Breast epithelium (tissue), 4 donors: Measurements from ENCODE around the gene SMURF1. TPM values are rescaled to one million over a fixed set of nuclear protein-coding genes. Genes with fewer than 3 reads are reported as not detected.

Source experiments
- DNase-seq, 2 donors: peaks; one replicate each; pipeline ENCODE4 v3.0.0-alpha.2; 2019; ENCODE audit warnings: low spot score in 2 of 2
- H3K27ac ChIP-seq, 2 donors: fragments of 200-600 bp; sonication (generic) in 1 of 2; one replicate each; pipeline ENCODE4 v1.5.1; 2016 to 2019; ENCODE audit warnings: mild to moderate bottlenecking in 1 of 2
- H3K27me3 ChIP-seq, 2 donors: fragments of 200-600 bp; sonication (generic) in 1 of 2; one replicate each; pipeline versions ENCODE4 v1.5.1 to v1.6.0; 2017 to 2019; ENCODE audit warnings: control low read depth in 1 of 2, mild to moderate bottlenecking in 1 of 2
- H3K36me3 ChIP-seq: fragments of 200-600 bp; one replicate; pipeline ENCODE4 v1.5.1; 2019
- H3K4me1 ChIP-seq, 2 donors: fragments of 200-600 bp; sonication (generic); one replicate each; pipeline ENCODE4 v1.5.1; 2016 to 2019; ENCODE audit warnings: control low read depth in 1 of 2
- H3K4me3 ChIP-seq, 3 donors: fragments of 200-600 bp; sonication (generic); 1 replicate in 2 of 3; 2 replicates in 1 of 3; pipeline ENCODE4 v1.5.1; 2016 to 2019; ENCODE audit warnings: mild to moderate bottlenecking in 3 of 3, moderate library complexity in 2 of 3
- H3K9me3 ChIP-seq, 2 donors: fragments of 200-600 bp; sonication (generic) in 1 of 2; one replicate each; pipeline ENCODE4 v1.5.1; 2016 to 2019; ENCODE audit warnings: control low read depth in 1 of 2
- CTCF ChIP-seq, 3 donors: fragments of 450-650 bp; IDR thresholded peaks; one replicate each; pipeline ENCODE4 v1.5.1; 2016 to 2017; ENCODE audit warnings: antibody characterized with exemption in 3 of 3, mild to moderate bottlenecking in 3 of 3, moderate library complexity in 3 of 3
- POLR2A ChIP-seq: fragments of 450-650 bp; IDR thresholded peaks from one replicate; pipeline ENCODE4 v1.6.1; 2016; ENCODE audit warnings: antibody characterized with exemption, mild to moderate bottlenecking, moderate library complexity
- POLR2AphosphoS5 ChIP-seq, 3 donors: sonication (generic); formaldehyde crosslinking; IDR thresholded peaks; one replicate each; pipeline ENCODE4 v1.6.1; 2017; ENCODE audit warnings: antibody characterized with exemption in 3 of 3
- intact Hi-C: fragments of 100-400 bp; cut with DNase I; formaldehyde crosslinking; loops from one replicate; pipeline ENCODE4 v1.15.1; 2023; ENCODE audit warnings: low total_unique reads
- total RNA-seq, 3 donors: library from RNA; depleted of rRNA; stranded (reverse); fragments of >200 nt; gene quantifications; one replicate each; pipeline ENCODE4 v1.1.0, GENCODE V29; 2016

SMURF1 gene
- total RNA-seq, 3 donors from 2014 or later: 20.2 to 28.7 (median 25.9) TPM

GRCh38 chr7:99121496-99122021 lies 22.3 kb downstream of the SMURF1 start:
- TF ChIP-seq POLR2AphosphoS5 (IDR thresholded peaks at IDR 0.05) (no peak), POLR2A (no peak), CTCF (IDR thresholded peaks at IDR 0.05) (no peak)
- intact Hi-C loops: no loop called here
- Histone ChIP-seq H3K27me3 (no peaks in the 10 kb centered on the region), H3K27ac (peak overlapping the region; percentile 21 to 39), H3K36me3 (no peaks in the 10 kb centered on the region), H3K4me3 (no peak overlapping the region), H3K4me1 (peaks cover 0 to 6% of the 10 kb centered on the region in 2 donors), H3K9me3 (peaks cover 0 to 5% of the 10 kb centered on the region in 2 donors)
- DNase-seq: no peak

GRCh38 chr7:99120916-99121315 lies 23.0 kb downstream of the SMURF1 start:
- H3K4me3 ChIP-seq: no peak overlapping the region
- H3K4me1 ChIP-seq: peaks cover 0 to 6% of the 10 kb centered on the region in 2 donors
- intact Hi-C loops: no loop called here
- H3K36me3 ChIP-seq: no peaks in the 10 kb centered on the region
- no peak for DNase-seq
- no peak for TF ChIP-seq CTCF (IDR thresholded peaks at IDR 0.05)
- no peak for TF ChIP-seq POLR2AphosphoS5 (IDR thresholded peaks at IDR 0.05)
- no peak for TF ChIP-seq POLR2A
- no peaks in the 10 kb centered on the region for H3K27me3 ChIP-seq
- peak overlapping the region; percentile 21 to 51 for H3K27ac ChIP-seq
- H3K9me3 ChIP-seq: peaks cover 0 to 6% of the 10 kb centered on the region in 2 donors

GRCh38 chr7:99120501-99120900 lies 23.4 kb downstream of the SMURF1 start:
- intact Hi-C loops: no loop called here
- no peaks in the 10 kb centered on the region for H3K27me3 ChIP-seq
- DNase-seq: no peak
- H3K4me3 ChIP-seq: no peak overlapping the region
- peaks cover 0 to 6% of the 10 kb centered on the region in 2 donors for H3K9me3 ChIP-seq
- no peaks in the 10 kb centered on the region for H3K36me3 ChIP-seq
- peak overlapping the region; percentile 40 to 42 for H3K27ac ChIP-seq
- no peak for TF ChIP-seq POLR2AphosphoS5 (IDR thresholded peaks at IDR 0.05)
- TF ChIP-seq CTCF (IDR thresholded peaks at IDR 0.05): no peak
- no peak for TF ChIP-seq POLR2A
- peaks cover 0 to 6% of the 10 kb centered on the region in 2 donors for H3K4me1 ChIP-seq

- intact Hi-C loops: no loop called here
Observed at GRCh38 chr7:99118077-99118476, 25.8 kb downstream of the SMURF1 start.

More at GRCh38 chr7:99118077-99118476, 25.8 kb downstream of the SMURF1 start:
- TF ChIP-seq POLR2AphosphoS5 (IDR thresholded peaks at IDR 0.05): no peak
- no peak for TF ChIP-seq CTCF (IDR thresholded peaks at IDR 0.05)
- no peak for TF ChIP-seq POLR2A
- H3K36me3 ChIP-seq: no peaks in the 10 kb centered on the region
- H3K27me3 ChIP-seq: no peaks in the 10 kb centered on the region
- no peak for DNase-seq
- no peaks in the 10 kb centered on the region for H3K4me1 ChIP-seq
- no peak overlapping the region for H3K27ac ChIP-seq
- peaks cover 0 to 6% of the 10 kb centered on the region in 2 donors for H3K9me3 ChIP-seq
- no peak overlapping the region for H3K4me3 ChIP-seq
